ENCODE measurements around the gene MYCL. TPM values are rescaled to one million over a fixed set of nuclear protein-coding genes. Genes with fewer than 3 reads are reported as not detected.

Gene MYCL
- total and polyA plus RNA-seq, 8 donors, result 1.4 to 17.9 (median 5.6) TPM

DNA sequence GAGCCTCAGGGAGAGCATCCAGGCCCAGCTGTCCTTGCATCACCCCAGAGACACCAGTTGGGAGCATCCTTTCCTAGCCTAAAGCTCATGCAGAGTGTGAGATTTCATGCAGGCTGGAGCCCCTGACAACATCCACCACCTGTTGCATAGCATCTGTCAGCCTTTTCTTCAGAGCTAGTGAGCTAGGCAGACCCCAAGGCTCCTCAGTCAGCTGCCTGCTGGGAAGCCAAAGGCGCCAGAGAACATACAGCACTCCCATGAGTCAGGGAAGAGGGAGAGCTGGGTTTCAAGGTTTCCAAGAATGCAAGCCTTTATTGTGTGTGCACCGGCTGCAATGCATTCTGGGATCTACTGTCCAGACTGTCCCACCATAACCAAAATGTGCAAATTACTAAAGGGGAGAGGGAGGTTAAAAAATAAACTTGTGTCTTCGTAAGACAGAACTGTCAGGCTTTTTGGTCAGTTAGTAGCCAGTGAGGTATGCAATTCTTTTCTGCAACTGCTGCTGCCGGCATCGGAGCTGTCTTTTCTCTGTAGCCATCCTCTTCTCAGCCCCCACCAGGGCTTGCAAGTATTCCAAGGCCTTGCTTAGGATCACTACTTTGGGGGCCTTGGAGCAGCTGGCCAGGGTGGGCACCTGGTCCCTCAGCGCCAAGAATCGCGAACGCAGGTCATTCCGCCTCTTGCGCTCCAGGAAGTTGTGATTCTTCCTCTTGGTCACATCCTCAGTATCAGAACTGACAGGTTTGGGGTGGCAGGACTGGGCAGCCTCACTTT lies 4.6 kb downstream of the MYCL start:
- Histone ChIP-seq H3K4me1 (peaks cover 11 to 26% (median 16%) of the 10 kb centered on the region in 3 donors), H3K36me3 (no peaks in the 10 kb centered on the region), H3K27me3 (no peaks in the 10 kb centered on the region), H3K27ac (no peak overlapping the region), H3K4me3 (no peak overlapping the region), H3K9me3 (no peaks in the 10 kb centered on the region)
- DNase-seq (no peak), FAIRE-seq (no peak), ATAC-seq (no peak)
- intact Hi-C loops (cut with DNase I), result no loop called here
- TF ChIP-seq, protein P1, sequence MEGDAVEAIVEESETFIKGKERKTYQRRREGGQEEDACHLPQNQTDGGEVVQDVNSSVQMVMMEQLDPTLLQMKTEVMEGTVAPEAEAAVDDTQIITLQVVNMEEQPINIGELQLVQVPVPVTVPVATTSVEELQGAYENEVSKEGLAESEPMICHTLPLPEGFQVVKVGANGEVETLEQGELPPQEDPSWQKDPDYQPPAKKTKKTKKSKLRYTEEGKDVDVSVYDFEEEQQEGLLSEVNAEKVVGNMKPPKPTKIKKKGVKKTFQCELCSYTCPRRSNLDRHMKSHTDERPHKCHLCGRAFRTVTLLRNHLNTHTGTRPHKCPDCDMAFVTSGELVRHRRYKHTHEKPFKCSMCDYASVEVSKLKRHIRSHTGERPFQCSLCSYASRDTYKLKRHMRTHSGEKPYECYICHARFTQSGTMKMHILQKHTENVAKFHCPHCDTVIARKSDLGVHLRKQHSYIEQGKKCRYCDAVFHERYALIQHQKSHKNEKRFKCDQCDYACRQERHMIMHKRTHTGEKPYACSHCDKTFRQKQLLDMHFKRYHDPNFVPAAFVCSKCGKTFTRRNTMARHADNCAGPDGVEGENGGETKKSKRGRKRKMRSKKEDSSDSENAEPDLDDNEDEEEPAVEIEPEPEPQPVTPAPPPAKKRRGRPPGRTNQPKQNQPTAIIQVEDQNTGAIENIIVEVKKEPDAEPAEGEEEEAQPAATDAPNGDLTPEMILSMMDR (IDR thresholded peaks at IDR 0.05), result no peak
- WGBS, 2 donors, result 91 to 94% methylated on average over 11 of the region's 11 CpGs

DNA sequence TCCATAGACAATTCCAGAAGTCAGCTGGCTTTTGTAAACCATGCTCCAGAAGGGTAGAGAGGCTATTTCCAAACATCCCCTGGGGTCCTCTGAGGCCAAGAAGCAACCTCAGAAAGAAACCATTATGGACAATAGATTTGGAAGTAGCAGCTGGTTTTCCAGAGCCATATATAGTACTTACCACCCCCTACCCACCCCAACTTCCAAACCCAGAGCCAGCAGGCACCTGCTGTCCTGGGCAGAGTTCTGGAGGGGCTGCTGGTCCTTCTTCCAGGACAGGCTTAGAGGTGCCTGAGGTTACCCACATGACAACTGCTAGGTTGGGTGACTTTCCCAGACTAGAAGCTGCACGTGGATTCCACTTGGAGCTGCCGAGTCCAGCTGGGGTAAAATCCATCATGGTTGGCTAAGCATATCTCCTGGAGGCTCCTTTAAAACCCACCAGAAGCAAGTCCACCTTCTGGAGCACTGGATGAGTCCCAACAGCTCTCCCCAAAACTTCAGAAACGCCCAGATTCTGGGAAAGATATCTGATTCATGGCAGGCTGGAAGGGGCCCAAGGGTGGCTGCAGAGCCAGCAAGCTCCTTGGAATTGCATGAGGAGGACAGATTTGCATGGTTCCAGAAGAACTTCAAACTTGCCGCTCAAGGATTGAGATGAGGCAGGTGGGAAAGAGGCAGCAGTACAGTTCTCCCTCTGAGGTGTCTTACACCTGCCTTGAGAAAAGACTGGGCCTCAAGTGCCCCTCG lies 5.8 kb downstream of the MYCL start:
- H3K4me3 ChIP-seq, result no peak overlapping the region
- FAIRE-seq (no peak), ATAC-seq (no peak), DNase-seq (no peak)
- no peaks in the 10 kb centered on the region for H3K27me3 ChIP-seq
- TF ChIP-seq, protein P1 (IDR thresholded peaks at IDR 0.05), result no peak
- intact Hi-C loops (cut with DNase I), result no loop called here
- H3K27ac ChIP-seq, result no peak overlapping the region
- WGBS, 2 donors, result 86 to 88% methylated on average over 5 of the region's 5 CpGs
- H3K9me3 ChIP-seq, result no peaks in the 10 kb centered on the region
- H3K36me3 ChIP-seq, result no peaks in the 10 kb centered on the region
- peaks cover 17 to 30% (median 21%) of the 10 kb centered on the region in 3 donors for H3K4me1 ChIP-seq

DNA sequence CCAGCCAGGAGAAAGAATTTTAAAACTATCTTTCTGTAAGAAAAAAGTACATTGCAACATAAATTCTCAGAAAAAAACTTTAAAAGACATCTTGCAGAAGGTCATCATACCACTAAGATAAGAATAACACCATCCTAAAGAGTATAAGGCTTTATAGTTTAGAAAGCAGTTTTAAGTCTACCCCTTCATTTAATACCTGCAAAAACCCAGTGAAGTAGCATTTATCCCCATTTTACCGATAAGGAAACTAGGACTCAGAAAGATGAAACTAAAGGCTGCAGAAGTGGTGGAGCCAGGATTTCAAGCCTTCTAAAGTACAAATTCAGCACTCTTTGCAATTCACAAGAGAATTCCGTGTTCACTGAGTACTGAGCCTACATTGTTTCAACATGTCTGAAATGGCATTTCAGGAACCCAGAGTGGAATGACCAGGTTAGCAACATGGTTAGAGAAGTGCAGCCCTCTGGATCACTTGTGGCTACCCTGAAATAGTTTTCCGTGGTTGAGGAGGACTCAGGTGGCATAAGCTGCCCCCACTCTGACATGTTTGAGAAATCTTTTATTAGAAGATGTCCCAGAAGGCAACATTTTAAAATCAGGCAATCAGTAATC lies 6.7 kb downstream of the MYCL start:
- H3K4me3 ChIP-seq, result no peak overlapping the region
- H3K27me3 ChIP-seq, result no peaks in the 10 kb centered on the region
- no peak for FAIRE-seq
- WGBS, 2 donors, result 60 to 65% methylated on average over 3 of the region's 3 CpGs
- peaks cover 17 to 27% (median 21%) of the 10 kb centered on the region in 3 donors for H3K4me1 ChIP-seq
- H3K36me3 ChIP-seq, result no peaks in the 10 kb centered on the region
- DNase-seq, result no peak
- H3K9me3 ChIP-seq, result no peaks in the 10 kb centered on the region
- ATAC-seq, result no peak
- H3K27ac ChIP-seq, result no peak overlapping the region
- intact Hi-C loops (cut with DNase I), result no loop called here
- TF ChIP-seq, protein P1 (IDR thresholded peaks at IDR 0.05), result no peak

DNA sequence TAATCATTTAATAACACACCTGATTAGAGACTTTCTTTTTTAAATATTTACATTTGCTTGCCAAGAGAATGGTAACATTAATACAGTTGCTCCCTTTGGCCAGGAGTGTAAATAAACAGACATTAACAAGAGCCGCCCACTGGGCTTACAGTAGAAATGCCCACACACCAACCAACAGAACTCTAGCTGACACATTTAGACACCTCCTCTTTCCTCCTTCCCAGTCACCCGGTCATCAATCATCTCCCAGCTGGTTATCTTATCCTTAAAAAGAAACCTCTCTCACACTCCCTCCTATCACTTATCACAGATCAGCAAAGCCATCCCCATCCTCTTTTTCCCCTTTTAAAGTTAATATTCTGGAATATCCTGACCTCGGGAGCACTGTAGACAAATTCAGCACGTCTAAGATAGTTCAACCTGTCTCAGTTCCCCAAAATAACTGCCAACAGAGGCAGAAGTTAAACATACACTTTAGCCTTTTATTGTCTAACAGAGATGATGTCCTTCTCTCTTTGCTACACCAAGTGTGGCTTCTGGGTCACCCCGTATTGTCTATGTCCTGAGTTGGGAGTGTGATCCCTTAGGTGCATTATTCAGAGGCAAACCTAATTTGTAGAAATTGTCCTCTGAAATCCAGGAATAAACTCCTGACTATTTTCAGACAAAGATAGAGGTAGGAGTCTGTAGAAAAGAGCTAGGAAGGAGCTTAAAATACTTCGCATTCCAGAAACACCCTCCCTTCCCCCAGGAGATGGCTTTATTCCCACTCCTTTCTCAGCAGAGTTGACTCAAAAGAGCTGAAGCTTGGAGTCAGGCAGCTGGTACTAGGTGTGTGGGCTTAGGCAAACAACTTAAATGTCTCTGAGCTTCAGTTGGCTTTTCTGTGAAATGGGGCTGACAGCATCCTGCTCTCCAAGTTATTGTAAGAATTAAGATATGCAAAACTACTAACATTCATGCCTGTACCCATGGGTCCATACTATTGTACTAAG lies 8.8 kb downstream of the MYCL start:
- DNase-seq, result peak in 3 of 6 donors; percentile 35 to 46 (median 37)
- 1 to 5% methylated on average over 6 of the region's 6 CpGs for WGBS, 2 donors
- Histone ChIP-seq H3K36me3 (no peaks in the 10 kb centered on the region), H3K27ac (peak overlapping the region in 3 of 4 donors; percentile 30 to 33 (median 30)), H3K4me1 (peaks cover 17 to 21% (median 20%) of the 10 kb centered on the region in 3 donors), H3K27me3 (no peaks in the 10 kb centered on the region), H3K9me3 (no peaks in the 10 kb centered on the region), H3K4me3 (no peak overlapping the region)
- intact Hi-C loops (cut with DNase I), result no loop called here
- no peak for FAIRE-seq
- TF ChIP-seq, protein P1 (IDR thresholded peaks at IDR 0.05), result no peak
- ATAC-seq, result peak; percentile 77 to 90 (median 88)

Data from pancreas (tissue), 10 donors.